H1 (cell line): ENCODE data around the gene SLN. TPM values are rescaled to one million over a fixed set of nuclear protein-coding genes. Genes with fewer than 3 reads are reported as not detected.

ENCODE experiments used
- CTCF ChIA-PET: fragments of 300-600 bp; sonication (Branson Sonifier 250); formaldehyde crosslinking; loops from one replicate; lab custom pipeline; 2021; ENCODE audit not compliant: partially characterized antibody; lab: Charles Lee
- POLR2A ChIA-PET: fragments of 300-600 bp; sonication (Branson Sonifier 250); formaldehyde crosslinking; loops from one replicate; lab custom pipeline; 2021; ENCODE audit warnings: inconsistent platforms; ENCODE audit not compliant: partially characterized antibody; lab: Charles Lee
- DNase-seq, 2 experiments: peaks; one replicate each; pipeline versions ENCODE4 v3.0.0 to v3.0.0-alpha.2; 2010 to 2022; ENCODE audit warnings: low spot score in 2 of 2, low read depth in 1 of 2, mixed read lengths in 1 of 2
- FAIRE-seq: peaks from 2 replicates; lab custom pipeline; 2011; peaks lifted over from hg19 to GRCh38; lab: Jason Lieb, UNC
- H2AFZ ChIP-seq: 2 replicates; pipeline ENCODE4 v1.8.1; 2012; ENCODE audit warnings: low read length, inconsistent platforms
- H2AK5ac ChIP-seq: 2 replicates; pipeline ENCODE4 v1.6.1; 2013; ENCODE audit warnings: low read depth, low read length
- H2BK120ac ChIP-seq: replicated peaks from 2 replicates; pipeline ENCODE3; 2013; ENCODE audit warnings: low read depth, low read length, inconsistent platforms
- H2BK12ac ChIP-seq: 2 replicates; pipeline ENCODE4 v1.6.1; 2013; ENCODE audit warnings: low read depth, low read length
- H2BK15ac ChIP-seq: 2 replicates; pipeline ENCODE4 v1.6.1; 2013; ENCODE audit warnings: low read length
- H2BK20ac ChIP-seq: 2 replicates; pipeline ENCODE4 v1.6.1; 2013; ENCODE audit warnings: low read length
- H2BK5ac ChIP-seq: 2 replicates; pipeline ENCODE4 v1.6.1; 2013; ENCODE audit warnings: low read depth, low read length
- H3K14ac ChIP-seq: 2 replicates; pipeline ENCODE4 v1.6.1; 2013; ENCODE audit warnings: inconsistent platforms; ENCODE audit not compliant: insufficient read length
- H3K18ac ChIP-seq: 2 replicates; pipeline ENCODE4 v1.6.1; 2013; ENCODE audit warnings: low read length; ENCODE audit errors: extremely low read depth
- H3K23ac ChIP-seq: 2 replicates; pipeline ENCODE4 v1.6.1; 2013; ENCODE audit warnings: inconsistent platforms; ENCODE audit not compliant: insufficient read length
- H3K23me2 ChIP-seq: 2 replicates; pipeline ENCODE4 v1.6.1; 2013; ENCODE audit warnings: low read depth, low read length
- H3K27ac ChIP-seq: 2 replicates; pipeline ENCODE4 v1.6.1; 2011; ENCODE audit warnings: low read depth, low read length, inconsistent platforms
- H3K27me3 ChIP-seq, 4 experiments: replicated peaks in 1 of 4; 1 replicate in 1 of 4; 2 replicates in 3 of 4; pipeline versions ENCODE4 v1.6.1 to v1.8.1; 2011 to 2013; ENCODE audit warnings: low read length in 3 of 4, mild to moderate bottlenecking in 3 of 4, inconsistent platforms in 2 of 4, mixed read lengths in 2 of 4, moderate library complexity in 1 of 4; ENCODE audit not compliant: control insufficient read depth in 3 of 4, insufficient read depth in 3 of 4; ENCODE audit errors: extremely low read depth in 1 of 4
- H3K36me3 ChIP-seq, 4 experiments: 2 replicates each; pipeline versions ENCODE4 v1.6.1 to v1.8.1; 2011 to 2013; ENCODE audit warnings: mild to moderate bottlenecking in 4 of 4, low read length in 3 of 4, moderate library complexity in 2 of 4, control low read depth in 1 of 4, inconsistent platforms in 1 of 4; ENCODE audit not compliant: insufficient read depth in 4 of 4, control insufficient read depth in 2 of 4
- H3K4ac ChIP-seq: replicated peaks from 2 replicates; pipeline ENCODE3; 2013; ENCODE audit warnings: low read length, low read depth, mixed read lengths, inconsistent platforms; ENCODE audit not compliant: insufficient read length
- H3K4me1 ChIP-seq, 4 experiments: replicated peaks in 1 of 4; 1 replicate in 1 of 4; 2 replicates in 3 of 4; pipeline versions ENCODE4 v1.6.1 to v1.8.1; 2011 to 2013; ENCODE audit warnings: low read length in 3 of 4, inconsistent platforms in 2 of 4, mixed read lengths in 1 of 4; ENCODE audit not compliant: insufficient read depth in 4 of 4, control insufficient read depth in 3 of 4
- H3K4me2 ChIP-seq, 2 experiments: 2 replicates each; pipeline versions ENCODE4 v1.6.1 to v1.8.1; 2011 to 2013; ENCODE audit warnings: low read depth in 2 of 2, low read length in 2 of 2, control low read depth in 1 of 2, inconsistent platforms in 1 of 2, mild to moderate bottlenecking in 1 of 2; ENCODE audit not compliant: insufficient read depth in 1 of 2
- H3K4me3 ChIP-seq, 4 experiments: fragments of 200-600, 300-600 bp in 1 of 4; sonication (generic), shearing (Covaris generic), sonication (Bioruptor Twin) in 1 of 4; 2 replicates each; pipeline versions ENCODE4 v1.5.1 to v1.8.1; 2011 to 2016; ENCODE audit warnings: low read length in 4 of 4, low read depth in 3 of 4, control low read depth in 2 of 4, inconsistent platforms in 2 of 4, mild to moderate bottlenecking in 2 of 4, mixed read lengths in 1 of 4, moderate library complexity in 1 of 4; ENCODE audit not compliant: insufficient read depth in 2 of 4; ENCODE audit errors: extremely low read depth in 1 of 4
- H3K56ac ChIP-seq: replicated peaks from 2 replicates; pipeline ENCODE3; 2013; ENCODE audit warnings: low read depth, mild to moderate bottlenecking, mixed read lengths, low read length, inconsistent platforms; ENCODE audit not compliant: insufficient read length
- H3K79me1 ChIP-seq: 2 replicates; pipeline ENCODE4 v1.6.1; 2013; ENCODE audit warnings: low read depth, low read length, control low read depth
- H3K79me2 ChIP-seq, 2 experiments: 2 replicates each; pipeline versions ENCODE4 v1.6.1 to v1.8.1; 2012 to 2013; ENCODE audit warnings: low read length in 2 of 2, mild to moderate bottlenecking in 2 of 2, inconsistent platforms in 1 of 2; ENCODE audit not compliant: insufficient read depth in 2 of 2, control insufficient read depth in 1 of 2
- H3K9ac ChIP-seq, 4 experiments: replicated peaks in 1 of 4; 1 replicate in 1 of 4; 2 replicates in 3 of 4; pipeline versions ENCODE4 v1.6.1 to v1.8.1; 2011 to 2013; ENCODE audit warnings: low read depth in 3 of 4, low read length in 3 of 4, control low read depth in 2 of 4, mild to moderate bottlenecking in 2 of 4, moderate library complexity in 2 of 4, inconsistent platforms in 1 of 4; ENCODE audit errors: extremely low read depth in 1 of 4
- H3K9me3 ChIP-seq, 2 experiments: 2 replicates each; pipeline versions ENCODE4 v1.6.1 to v1.8.1; 2012 to 2013; ENCODE audit warnings: mild to moderate bottlenecking in 2 of 2, moderate library complexity in 2 of 2, control low read depth in 1 of 2, inconsistent platforms in 1 of 2, low read depth in 1 of 2, low read length in 1 of 2, mixed read lengths in 1 of 2; ENCODE audit not compliant: insufficient read depth in 2 of 2
- H4K20me1 ChIP-seq, 2 experiments: replicated peaks in 1 of 2; 2 replicates each; pipeline versions ENCODE3 to v1.8.1; 2011 to 2013; ENCODE audit warnings: inconsistent platforms in 2 of 2, low read length in 2 of 2, mild to moderate bottlenecking in 1 of 2; ENCODE audit not compliant: insufficient read depth in 2 of 2, control insufficient read depth in 1 of 2
- H4K5ac ChIP-seq: 2 replicates; pipeline ENCODE4 v1.6.1; 2013; ENCODE audit warnings: low read length, low read depth, mixed read lengths, inconsistent platforms; ENCODE audit not compliant: insufficient read length
- H4K8ac ChIP-seq: 2 replicates; pipeline ENCODE4 v1.8.0; 2013; ENCODE audit warnings: mild to moderate bottlenecking, moderate library complexity, low read length, inconsistent platforms; ENCODE audit not compliant: insufficient read depth; ENCODE audit errors: extremely low read depth
- H4K91ac ChIP-seq: replicated peaks from 2 replicates; pipeline ENCODE3; 2013; ENCODE audit warnings: low read length, mixed read lengths, inconsistent platforms; ENCODE audit not compliant: insufficient read length
- KDM5A ChIP-seq: fragments of 200-600 bp; IDR thresholded peaks from 2 replicates; pipeline ENCODE4 v1.7.1; 2012; ENCODE audit warnings: mild to moderate bottlenecking, low read length, inconsistent platforms, mixed read lengths
- TAF1 ChIP-seq: IDR thresholded peaks from 2 replicates; pipeline ENCODE4 v1.6.1; 2011; ENCODE audit warnings: mild to moderate bottlenecking, low read depth, low read length
- WGBS, 2 experiments: shearing (Covaris generic) in 1 of 2; methylation state at CpG; one replicate each; pipeline versions ENCODE4 v1.1.6 to v1.1.7; 2013 to 2015; ENCODE audit warnings: low lambda C conversion rate in 2 of 2, mixed read lengths in 2 of 2, inconsistent platforms in 1 of 2, low coverage in 1 of 2, missing lambda C conversion rate in 1 of 2; ENCODE audit not compliant: insufficient replicate concordance in 2 of 2, insufficient coverage in 1 of 2, insufficient read length in 1 of 2; ENCODE audit errors: extremely low coverage in 1 of 2, missing lambda C conversion rate in 1 of 2; 5-methylcytosine and 5-hydroxymethylcytosine counted together
- polyA plus RNA-seq, 7 experiments: library from polyadenylated mRNA; depleted of rRNA in 3 of 7; stranded (reverse) in 5 of 7; unstranded in 2 of 7; fragments of >200 nt in 5 of 7; fragments of 200-250 nt in 2 of 7; gene quantifications; 1 replicate in 5 of 7; 2 replicates in 1 of 7; 4 replicates in 1 of 7; pipeline versions ENCODE4 v1.2.1 to v1.2.3, GENCODE V29; 2011 to 2013; ENCODE audit warnings: missing spikeins in 2 of 7, mixed read lengths in 2 of 7
- total RNA-seq: library from RNA; stranded (reverse); fragmentation: NEBNext Ultra II Directional; extraction: Animal tissue kit (Norgen Biotek cat#: 25700); gene quantifications from 2 replicates; pipeline ENCODE4 v1.2.1, GENCODE V29; 2021
- TF ChIP-seq, protein P1 (sequence below), 3 experiments: IDR thresholded peaks; 1 replicate in 2 of 3; 2 replicates in 1 of 3; pipeline versions ENCODE4 v1.5.1 to v1.6.1; 2011; ENCODE audit warnings: low read length in 3 of 3, mild to moderate bottlenecking in 3 of 3, inconsistent platforms in 2 of 3, low read depth in 1 of 3, moderate library complexity in 1 of 3; ENCODE audit not compliant: insufficient read depth in 1 of 3; ENCODE audit errors: control extremely low read depth in 1 of 3
- TF ChIP-seq, protein P2 (sequence below): IDR thresholded peaks from 2 replicates; pipeline ENCODE4 v1.6.1; 2011; ENCODE audit warnings: low read depth, mild to moderate bottlenecking, low read length; ENCODE audit not compliant: insufficient read depth

The SLN gene
- total and polyA plus RNA-seq, 2 of the 8 experiments (the other 6 are each of a cell fraction or from before 2014, with no cell fraction given) = not detected

GRCh38 chr11:107696140-107696539, 15.7 kb downstream of the SLN start:
- Histone ChIP-seq H3K27ac (no peak overlapping the region), H2AFZ (no peak overlapping the region), H3K9ac (no peak overlapping the region), H3K4ac (no peak overlapping the region), H4K8ac (no peak overlapping the region), H4K5ac (no peak overlapping the region), H2BK5ac (no peak overlapping the region), H3K4me3 (no peak overlapping the region), H3K14ac (no peak overlapping the region), H3K23me2 (no peaks in the 10 kb centered on the region), H2AK5ac (no peak overlapping the region), H4K20me1 (no peaks in the 10 kb centered on the region), H3K9me3 (no peaks in the 10 kb centered on the region), H2BK15ac (no peak overlapping the region), H4K91ac (no peak overlapping the region), H2BK120ac (no peak overlapping the region), H2BK12ac (no peak overlapping the region), H3K79me1 (no peaks in the 10 kb centered on the region), H3K56ac (no peak overlapping the region), H3K4me1 (peaks cover 0 to 6% (median 0%) of the 10 kb centered on the region in 4 experiments; a peak in 1 of 7 replicates), H3K36me3 (no peaks in the 10 kb centered on the region), H3K4me2 (no peak overlapping the region), H3K23ac (no peak overlapping the region), H2BK20ac (no peak overlapping the region), H3K27me3 (no peaks in the 10 kb centered on the region), H3K18ac (no peak overlapping the region), H3K79me2 (no peaks in the 10 kb centered on the region)
- POLR2A ChIA-PET = no interaction called here
- DNase-seq = no peak
- FAIRE-seq = no peak
- CTCF ChIA-PET = interaction anchor here (0.6 to 9.5 kb wide), 8 partner anchors 10 to 177 kb away, joined by 3 to 102 read pairs (median 3); no protein-coding TSS in a partner anchor
- TF ChIP-seq KDM5A (no peak), TAF1 (no peak)
- TF ChIP-seq, protein P1, sequence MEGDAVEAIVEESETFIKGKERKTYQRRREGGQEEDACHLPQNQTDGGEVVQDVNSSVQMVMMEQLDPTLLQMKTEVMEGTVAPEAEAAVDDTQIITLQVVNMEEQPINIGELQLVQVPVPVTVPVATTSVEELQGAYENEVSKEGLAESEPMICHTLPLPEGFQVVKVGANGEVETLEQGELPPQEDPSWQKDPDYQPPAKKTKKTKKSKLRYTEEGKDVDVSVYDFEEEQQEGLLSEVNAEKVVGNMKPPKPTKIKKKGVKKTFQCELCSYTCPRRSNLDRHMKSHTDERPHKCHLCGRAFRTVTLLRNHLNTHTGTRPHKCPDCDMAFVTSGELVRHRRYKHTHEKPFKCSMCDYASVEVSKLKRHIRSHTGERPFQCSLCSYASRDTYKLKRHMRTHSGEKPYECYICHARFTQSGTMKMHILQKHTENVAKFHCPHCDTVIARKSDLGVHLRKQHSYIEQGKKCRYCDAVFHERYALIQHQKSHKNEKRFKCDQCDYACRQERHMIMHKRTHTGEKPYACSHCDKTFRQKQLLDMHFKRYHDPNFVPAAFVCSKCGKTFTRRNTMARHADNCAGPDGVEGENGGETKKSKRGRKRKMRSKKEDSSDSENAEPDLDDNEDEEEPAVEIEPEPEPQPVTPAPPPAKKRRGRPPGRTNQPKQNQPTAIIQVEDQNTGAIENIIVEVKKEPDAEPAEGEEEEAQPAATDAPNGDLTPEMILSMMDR (IDR thresholded peaks at IDR 0.05; ENCODE audit: control extremely low read depth in 1 of 3, insufficient read depth in 1 of 3, low read depth in 1 of 3, low read length in 3 of 3) = no peak
- TF ChIP-seq, protein P2, sequence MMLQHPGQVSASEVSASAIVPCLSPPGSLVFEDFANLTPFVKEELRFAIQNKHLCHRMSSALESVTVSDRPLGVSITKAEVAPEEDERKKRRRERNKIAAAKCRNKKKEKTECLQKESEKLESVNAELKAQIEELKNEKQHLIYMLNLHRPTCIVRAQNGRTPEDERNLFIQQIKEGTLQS = no peak
- WGBS, 2 experiments = 59% methylated on average over 1 of the region's 1 CpG; no CpG with 5 or more reads in 1 of the 2 experiments
